Renal cortex interstitium (tissue), 11 donors: Measurements from ENCODE around the gene GHR. TPM values are rescaled to one million over a fixed set of nuclear protein-coding genes. Genes with fewer than 3 reads are reported as not detected.
"Not testable (repeated sequence)": the region's sequence is repeated elsewhere in the genome, so short reads cannot be mapped to it uniquely, and the experiment has no call there.

Experiments
- DNase-seq, 11 donors: peaks; one replicate each; pipeline ENCODE4 v3.0.0-alpha.2; 2013; ENCODE audit warnings: low read depth in 9 of 11, low spot score in 4 of 11; ENCODE audit errors: extremely low read depth in 1 of 11
- polyA plus RNA-seq, 3 donors: library from polyadenylated mRNA; unstranded; fragments of 120-200 nt; gene quantifications; one replicate each; pipeline ENCODE4 v1.2.1, GENCODE V29; 2013; ENCODE audit not compliant: insufficient read length in 3 of 3

The GHR gene
- polyA plus RNA-seq, 3 donors: 20.7 to 26.1 (median 20.8) TPM

DNA sequence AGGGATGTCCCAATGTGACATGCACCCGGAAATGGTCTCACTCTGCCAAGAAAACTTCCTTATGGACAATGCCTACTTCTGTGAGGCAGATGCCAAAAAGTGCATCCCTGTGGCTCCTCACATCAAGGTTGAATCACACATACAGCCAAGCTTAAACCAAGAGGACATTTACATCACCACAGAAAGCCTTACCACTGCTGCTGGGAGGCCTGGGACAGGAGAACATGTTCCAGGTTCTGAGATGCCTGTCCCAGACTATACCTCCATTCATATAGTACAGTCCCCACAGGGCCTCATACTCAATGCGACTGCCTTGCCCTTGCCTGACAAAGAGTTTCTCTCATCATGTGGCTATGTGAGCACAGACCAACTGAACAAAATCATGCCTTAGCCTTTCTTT, 295.8 kb downstream of the GHR start:
- no peak for DNase-seq

DNA sequence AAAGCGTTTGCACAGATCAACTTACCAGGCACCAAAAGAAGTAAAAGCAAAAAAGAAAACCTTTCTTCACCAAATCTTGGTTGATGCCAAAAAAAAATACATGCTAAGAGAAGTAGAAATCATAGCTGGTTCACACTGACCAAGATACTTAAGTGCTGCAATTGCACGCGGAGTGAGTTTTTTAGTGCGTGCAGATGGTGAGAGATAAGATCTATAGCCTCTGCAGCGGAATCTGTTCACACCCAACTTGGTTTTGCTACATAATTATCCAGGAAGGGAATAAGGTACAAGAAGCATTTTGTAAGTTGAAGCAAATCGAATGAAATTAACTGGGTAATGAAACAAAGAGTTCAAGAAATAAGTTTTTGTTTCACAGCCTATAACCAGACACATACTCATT, 297.0 kb downstream of the GHR start:
- no peak for DNase-seq

DNA sequence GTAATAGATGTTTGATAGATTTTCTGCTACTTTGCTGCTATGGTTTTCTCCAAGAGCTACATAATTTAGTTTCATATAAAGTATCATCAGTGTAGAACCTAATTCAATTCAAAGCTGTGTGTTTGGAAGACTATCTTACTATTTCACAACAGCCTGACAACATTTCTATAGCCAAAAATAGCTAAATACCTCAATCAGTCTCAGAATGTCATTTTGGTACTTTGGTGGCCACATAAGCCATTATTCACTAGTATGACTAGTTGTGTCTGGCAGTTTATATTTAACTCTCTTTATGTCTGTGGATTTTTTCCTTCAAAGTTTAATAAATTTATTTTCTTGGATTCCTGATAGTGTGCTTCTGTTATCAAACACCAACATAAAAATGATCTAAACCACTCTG, 298.2 kb downstream of the GHR start:
- DNase-seq: no peak

DNA sequence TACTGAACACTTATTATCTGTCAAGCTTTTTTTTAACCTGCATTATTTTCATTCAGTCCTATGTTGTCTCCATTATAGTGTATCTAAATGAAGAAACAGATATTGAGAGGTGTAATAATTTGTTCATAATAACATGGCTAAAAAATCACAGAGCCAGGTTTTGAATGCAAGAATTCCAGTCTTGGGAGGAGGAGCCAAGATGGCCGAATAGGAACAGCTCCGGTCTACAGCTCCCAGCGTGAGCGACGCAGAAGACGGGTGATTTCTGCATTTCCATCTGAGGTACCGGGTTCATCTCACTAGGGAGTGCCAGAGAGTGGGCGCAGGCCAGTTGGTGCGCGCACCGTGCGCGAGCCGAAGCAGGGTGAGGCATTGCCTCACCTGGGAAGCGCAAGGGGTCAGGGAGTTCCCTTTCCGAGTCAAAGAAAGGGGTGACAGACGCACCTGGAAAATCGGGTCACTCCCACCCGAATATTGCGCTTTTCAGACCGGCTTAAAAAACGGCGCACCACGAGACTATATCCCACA, 311.4 kb downstream of the GHR start:
- DNase-seq: not testable (repeated sequence)

DNA sequence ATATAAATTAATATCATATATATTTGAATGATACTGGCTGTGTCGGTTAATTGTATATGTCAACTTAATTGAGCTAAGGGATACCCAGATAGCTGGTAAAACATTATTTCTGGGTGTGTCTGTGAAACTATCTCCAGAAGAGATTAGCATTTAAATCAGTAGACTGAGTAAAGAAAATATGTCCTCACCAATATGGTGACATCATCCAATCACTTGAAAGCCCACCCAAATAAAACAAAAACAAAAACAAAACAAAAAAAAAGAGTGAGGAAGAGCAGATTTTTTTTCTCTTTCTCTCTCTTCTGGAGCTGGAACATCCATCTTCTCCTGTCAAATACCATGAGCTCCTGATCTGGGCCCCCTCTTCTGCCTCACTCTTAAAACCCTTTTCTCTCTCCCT, 317.7 kb downstream of the GHR start:
- no peak for DNase-seq

DNA sequence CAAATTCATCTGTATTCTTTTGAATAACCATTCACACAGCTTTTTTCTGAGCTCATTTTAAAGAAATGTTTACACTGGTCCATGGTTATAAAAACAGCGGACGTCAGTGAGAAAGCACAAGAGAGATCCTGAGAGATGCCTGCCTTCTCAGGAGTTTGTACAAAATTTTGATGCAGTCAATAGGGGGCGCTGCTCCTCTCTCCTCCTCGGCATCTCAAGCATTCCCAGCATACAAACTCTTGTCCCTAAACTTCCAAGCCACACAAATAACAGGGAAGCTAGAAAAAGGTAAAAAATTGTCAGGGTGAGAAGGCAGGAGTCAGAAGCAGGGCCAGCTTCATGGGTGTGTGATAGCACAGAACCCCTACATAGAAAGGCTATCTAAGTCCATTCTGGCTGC, 322.2 kb downstream of the GHR start:
- no peak for DNase-seq

DNA sequence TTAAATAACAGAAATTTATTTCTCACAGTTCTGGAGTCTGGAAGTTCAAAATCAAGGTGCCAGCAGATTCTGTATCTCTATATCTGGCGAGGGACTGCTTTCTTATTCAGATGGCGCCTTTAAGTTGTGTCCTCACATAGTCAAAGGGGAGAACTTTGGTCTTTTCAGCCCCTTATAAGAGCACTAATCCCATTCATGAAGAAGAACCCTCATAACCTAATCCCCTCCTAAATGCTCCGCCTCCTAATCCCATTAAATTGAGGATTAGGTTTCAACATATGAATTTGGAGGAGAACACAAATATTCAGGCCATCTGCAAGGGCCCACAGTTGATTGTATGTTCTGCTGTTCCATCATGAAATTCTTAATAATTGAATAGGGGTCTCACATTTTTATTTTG, 322.6 kb downstream of the GHR start:
- no peak for DNase-seq

DNA sequence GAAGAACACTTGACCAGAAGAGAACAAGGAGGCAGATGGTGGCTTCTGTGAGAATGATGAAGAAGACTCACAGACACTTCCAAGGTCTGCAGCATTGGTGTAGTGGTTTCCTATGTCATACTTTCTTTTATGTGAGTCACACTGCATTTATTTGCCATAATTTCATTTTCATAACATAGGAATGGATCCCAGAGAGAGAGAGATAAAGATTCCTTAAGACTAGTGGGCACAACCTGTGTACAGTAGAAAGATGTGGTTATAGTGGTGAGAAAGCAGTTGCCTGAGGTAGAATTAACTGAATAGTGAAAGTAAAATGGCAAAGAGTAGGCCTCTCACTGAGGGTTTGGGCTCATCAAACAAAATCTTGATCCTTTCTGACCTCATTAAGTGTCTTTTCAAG, 325.8 kb downstream of the GHR start:
- DNase-seq: no peak

DNA sequence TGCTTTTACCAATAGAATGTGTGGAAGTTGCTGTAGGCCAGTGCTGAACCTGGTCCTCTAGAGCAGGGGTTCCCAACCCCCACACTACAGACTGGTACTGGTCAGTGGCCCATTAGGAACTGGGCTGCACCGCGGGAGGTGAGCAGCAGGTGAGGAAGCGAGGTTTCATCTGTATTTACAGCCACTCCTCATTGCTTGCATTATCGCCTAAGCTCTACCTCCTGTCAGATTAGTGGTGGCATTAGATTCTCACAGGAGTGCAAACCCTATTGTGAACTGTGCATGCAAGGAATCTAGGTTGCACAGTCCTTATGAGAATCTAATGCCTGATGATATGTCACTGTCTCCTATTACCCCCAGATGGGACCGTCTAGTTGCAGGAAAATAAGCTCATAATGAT, 327.3 kb downstream of the GHR start:
- DNase-seq: no peak

DNA sequence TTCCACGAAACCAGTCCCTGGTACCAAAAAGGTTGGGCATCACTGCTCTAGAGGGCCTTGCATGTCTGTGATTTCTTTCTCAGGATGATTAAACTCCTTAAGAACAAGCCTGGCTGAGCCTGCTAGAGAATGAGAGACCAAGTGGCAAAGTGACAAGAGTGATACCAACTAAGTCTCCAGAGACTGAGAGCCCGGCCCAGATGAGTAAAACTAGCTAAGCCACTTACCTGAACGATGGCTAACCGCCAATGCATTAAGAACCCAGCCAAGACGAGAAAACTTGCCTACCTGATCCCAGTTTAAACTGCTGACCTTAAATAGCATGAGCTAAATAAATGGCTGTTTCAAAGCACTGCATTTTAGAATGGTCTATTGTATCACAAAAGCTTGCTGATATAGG, 327.8 kb downstream of the GHR start:
- no peak for DNase-seq

DNA sequence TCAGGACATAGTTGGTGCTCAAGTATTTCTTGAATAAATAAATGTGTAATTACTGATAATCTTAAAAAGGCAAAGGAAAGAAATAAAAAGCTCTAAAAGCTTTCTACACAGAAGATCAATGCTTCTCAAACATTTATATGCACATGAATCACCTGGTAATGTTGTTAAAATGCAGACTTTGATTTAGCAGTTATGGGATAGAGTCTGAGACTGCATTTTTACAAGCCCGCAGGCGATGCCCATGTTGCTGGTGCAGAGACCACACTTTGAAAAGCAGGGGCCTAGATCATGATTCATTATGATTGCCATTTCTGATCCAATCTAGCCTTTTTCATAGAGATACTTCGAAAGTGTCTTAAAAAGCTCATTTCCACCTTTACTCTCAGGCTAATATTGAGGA, 329.9 kb downstream of the GHR start:
- DNase-seq: no peak

DNA sequence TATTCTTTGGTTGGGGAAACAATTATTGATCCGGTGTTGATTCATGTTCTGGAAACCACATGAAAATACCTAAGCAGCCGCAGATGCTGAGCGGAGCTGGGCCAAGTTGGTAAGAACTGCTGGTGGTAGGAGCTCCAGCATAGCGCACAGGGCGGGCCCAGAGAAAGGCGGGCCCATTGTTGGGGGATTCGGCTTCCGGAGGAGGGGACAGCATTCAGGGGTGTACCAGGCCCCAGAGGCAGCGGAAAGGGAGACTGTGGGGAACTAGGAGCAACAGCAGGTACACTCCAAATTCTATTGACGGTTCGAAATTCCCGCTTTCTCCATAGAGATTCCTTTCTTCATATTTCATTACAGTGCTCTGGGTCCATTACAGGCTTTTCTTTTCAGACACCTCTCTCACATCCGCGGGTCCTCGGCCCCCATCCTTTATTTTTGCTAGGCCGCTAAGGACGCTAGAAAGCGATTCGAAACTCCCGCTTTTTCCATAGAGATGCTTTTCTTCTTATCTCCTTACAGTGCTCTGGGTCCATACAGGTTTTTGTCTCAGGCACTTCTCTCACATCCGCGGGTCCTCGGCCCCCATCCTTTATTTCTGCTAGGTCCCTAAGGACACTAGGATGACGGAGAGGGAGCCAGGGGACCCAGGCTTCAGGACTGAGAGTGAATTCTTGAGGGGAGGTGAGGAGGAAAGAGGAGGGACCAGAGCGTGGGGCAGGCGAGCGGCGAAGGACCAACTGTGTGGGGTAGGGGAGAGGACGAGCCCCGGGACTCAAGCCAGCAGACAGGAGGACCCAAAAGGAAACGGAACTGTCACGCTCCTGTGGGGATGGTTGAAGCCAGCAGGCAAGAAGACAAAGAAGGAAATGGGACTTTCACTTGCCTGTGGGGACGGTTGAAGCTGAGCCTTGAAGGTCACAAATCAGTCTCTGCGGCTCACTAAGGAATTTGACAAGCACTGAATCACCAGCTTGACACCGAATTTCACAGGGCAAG, 333.7 kb downstream of the GHR start, which contains the start of gene CCDC152:
TSS of gene CCDC152 (plus strand) at position 213 of the 996 bp plus-strand sequence. CDS start 2,304 bp downstream, outside the sequence.
- DNase-seq: peak in 4 of 11 donors; percentile 2 to 13 (median 7)

DNA sequence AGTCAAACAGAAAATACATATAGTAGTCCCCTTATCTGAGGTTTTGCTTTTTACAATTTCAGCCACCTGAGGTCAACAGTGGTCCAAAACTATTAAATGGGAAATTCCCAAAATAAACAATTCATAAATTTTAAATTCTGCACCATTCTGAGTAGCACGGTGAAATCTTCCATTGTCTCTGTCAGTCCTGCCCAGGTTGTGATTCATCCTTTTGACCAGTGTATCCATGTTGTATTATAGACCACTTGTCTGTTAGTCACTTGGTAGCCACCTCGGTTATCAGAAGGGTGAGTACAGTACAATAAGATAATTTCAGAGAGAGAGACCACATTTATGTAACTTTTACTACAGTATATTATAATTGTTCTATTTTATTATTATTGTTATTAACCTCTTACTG, 336.2 kb downstream of the GHR start:
- no peak for DNase-seq

DNA sequence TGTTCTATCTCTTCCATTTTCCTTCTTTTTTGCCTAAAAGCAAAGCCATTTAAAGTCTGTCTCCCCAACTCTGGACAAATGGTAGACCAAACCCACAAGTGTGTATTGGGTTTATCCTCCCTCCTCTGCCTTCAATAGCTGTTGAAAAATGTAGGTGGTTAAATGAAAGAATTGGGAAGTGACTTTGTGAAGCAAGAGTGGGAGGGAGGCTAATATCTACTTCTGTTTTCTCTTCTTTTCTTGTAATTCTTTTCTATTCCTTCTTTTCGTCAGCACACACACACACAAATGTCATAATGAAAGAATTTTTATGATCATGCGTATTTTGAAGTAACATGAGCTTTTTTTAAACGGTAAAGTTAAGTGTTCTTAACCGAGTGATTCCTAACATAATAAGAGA, 337.2 kb downstream of the GHR start:
- no peak for DNase-seq

DNA sequence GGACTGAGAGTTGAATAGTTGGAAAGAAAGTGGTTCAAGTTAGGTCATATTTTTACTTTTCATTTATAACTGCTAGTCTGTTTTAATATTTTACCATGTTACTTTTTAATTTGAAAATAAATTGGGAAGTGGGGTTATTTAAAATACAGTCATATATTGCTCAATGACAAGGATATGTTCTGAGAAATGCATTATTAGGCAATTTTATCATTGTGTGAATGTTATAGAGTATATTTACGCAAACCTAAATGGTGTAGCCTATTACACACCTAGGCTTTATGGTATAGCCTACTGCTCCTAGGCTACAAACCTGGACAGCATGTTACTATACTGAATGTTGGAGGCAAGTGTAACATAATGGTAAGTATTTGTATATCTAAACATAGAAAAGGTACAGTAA, 338.6 kb downstream of the GHR start:
- DNase-seq: no peak

DNA sequence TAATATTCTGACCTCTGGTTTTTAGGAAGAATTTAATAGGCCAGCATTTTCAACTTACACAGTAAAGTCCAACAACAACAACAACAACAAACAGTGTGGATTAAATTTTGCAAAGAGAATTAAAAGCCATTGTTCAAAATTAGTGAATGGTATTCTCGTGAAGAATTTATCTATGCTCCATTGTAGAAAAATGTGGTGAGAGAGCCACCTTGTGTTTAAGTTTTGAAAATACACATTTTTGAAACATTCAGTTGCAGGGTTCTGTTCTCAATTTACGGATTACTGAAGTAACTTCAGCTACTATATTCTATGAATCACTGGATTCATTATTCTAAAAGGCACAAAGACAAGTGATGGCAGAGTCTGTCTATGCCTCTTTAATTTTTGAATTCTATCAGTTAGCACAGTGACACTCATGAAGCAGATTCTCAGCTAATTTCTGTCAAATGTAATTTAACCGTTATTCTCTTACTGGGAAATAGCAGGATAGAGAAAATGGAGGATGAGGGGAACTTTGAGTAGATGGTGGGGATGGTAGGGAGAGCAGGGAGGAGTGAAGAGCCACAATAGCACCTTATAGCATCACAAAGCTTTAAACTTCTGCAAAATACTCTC, 344.4 kb downstream of the GHR start:
- DNase-seq: peak in 3 of 11 donors; percentile 0 to 24 (median 14)

DNA sequence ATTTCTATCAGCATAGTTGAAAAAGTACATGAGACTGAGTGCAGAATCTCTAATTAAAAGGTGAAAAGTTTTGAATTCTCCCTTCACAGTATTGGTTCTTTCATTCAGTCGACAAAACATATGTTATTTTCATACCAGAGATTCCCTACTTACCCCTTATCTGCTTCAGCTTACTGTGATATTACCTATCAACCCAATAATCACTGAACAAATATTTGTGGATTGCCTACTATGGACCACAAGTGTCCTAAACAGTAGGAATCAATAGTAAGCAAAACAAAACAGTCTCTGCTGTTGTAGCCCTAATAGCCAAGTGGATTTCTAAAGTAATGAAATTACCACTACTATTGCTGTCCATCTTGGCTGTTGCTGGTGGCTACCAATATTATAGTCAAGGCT, 344.9 kb downstream of the GHR start:
- DNase-seq: no peak

DNA sequence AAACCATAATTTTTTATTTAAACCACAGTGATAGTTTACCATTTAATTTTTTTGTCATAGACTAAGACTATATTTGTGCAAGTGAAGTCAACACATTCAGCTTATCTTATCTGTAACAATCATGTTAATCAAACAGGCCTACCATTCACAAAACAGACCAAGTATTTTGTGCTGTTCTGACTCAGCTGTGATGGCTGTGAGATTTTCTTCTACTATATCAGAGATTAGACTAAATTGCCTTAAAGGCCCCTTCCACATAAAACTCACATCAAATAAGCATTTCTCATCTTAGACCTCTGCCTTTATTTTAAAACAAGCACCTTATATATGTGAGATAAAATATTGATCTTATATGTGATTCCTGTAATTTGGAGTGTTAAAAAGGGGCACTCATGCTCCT, 346.8 kb downstream of the GHR start:
- no peak for DNase-seq
